ENCODE measurements around the gene OCSTAMP. TPM values are rescaled to one million over a fixed set of nuclear protein-coding genes. Genes with fewer than 3 reads are reported as not detected.

The OCSTAMP gene
- total and polyA plus RNA-seq, 2 experiments from 2014 or later: 0.32 to 0.45 TPM

DNA sequence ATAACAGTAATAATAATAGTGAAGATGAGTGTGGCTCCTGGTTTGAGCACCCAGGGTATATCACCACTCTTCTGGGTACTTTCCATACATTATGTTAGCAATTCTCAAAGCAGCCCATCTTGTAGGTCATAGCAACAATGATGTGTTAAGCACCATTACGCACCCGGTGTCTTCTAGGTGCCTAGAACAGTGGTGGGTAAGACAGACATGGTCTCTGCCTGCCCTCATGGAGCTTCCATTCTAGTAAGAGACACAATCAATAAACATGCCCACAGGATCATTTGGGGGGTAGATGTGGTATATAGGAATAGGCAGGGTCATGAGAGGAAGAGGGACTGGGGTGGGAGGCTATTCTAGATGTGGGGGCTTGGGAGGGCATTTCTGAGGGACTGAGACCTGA, 21.0 kb upstream of the OCSTAMP start:
- Histone ChIP-seq H4K20me1 (replicated peaks; ENCODE audit: insufficient read depth) (no peaks in the 10 kb centered on the region), H3K4me3 (no peak overlapping the region), H3K9me2 (ENCODE audit: insufficient read depth) (no peaks in the 10 kb centered on the region), H3K4me2 (no peak overlapping the region), H3F3A (replicated peaks; ENCODE audit: low read depth) (no peaks in the 10 kb centered on the region), H3K27ac (ENCODE audit: low read depth) (no peak overlapping the region), H2AFZ (no peak overlapping the region), H3K79me2 (replicated peaks; ENCODE audit: insufficient read depth) (no peaks in the 10 kb centered on the region), H3K27me3 (ENCODE audit: insufficient read depth) (no peaks in the 10 kb centered on the region), H3K36me3 (ENCODE audit: insufficient read depth) (no peaks in the 10 kb centered on the region), H3K4me1 (ENCODE audit: insufficient read depth) (no peaks in the 10 kb centered on the region)
- peaks cover 3% of the 10 kb centered on the region; the same call in 1 of the 3 replicates for H3K36me3 Mint-ChIP-seq (ENCODE audit: low read depth)
- peaks cover 4% of the 10 kb centered on the region; the same call in 2 of the 3 replicates for H3K4me1 Mint-ChIP-seq
- no peak overlapping the region for H3K27ac Mint-ChIP-seq
- H3K27me3 Mint-ChIP-seq (ENCODE audit: insufficient read depth, low read depth, poor library complexity): peaks cover 3% of the 10 kb centered on the region
- ATAC-seq (no peak), DNase-seq (ENCODE audit: low spot score) (no peak)
- H3K9me3 Mint-ChIP-seq: no peaks in the 10 kb centered on the region
- TF ChIP-seq, protein P1, sequence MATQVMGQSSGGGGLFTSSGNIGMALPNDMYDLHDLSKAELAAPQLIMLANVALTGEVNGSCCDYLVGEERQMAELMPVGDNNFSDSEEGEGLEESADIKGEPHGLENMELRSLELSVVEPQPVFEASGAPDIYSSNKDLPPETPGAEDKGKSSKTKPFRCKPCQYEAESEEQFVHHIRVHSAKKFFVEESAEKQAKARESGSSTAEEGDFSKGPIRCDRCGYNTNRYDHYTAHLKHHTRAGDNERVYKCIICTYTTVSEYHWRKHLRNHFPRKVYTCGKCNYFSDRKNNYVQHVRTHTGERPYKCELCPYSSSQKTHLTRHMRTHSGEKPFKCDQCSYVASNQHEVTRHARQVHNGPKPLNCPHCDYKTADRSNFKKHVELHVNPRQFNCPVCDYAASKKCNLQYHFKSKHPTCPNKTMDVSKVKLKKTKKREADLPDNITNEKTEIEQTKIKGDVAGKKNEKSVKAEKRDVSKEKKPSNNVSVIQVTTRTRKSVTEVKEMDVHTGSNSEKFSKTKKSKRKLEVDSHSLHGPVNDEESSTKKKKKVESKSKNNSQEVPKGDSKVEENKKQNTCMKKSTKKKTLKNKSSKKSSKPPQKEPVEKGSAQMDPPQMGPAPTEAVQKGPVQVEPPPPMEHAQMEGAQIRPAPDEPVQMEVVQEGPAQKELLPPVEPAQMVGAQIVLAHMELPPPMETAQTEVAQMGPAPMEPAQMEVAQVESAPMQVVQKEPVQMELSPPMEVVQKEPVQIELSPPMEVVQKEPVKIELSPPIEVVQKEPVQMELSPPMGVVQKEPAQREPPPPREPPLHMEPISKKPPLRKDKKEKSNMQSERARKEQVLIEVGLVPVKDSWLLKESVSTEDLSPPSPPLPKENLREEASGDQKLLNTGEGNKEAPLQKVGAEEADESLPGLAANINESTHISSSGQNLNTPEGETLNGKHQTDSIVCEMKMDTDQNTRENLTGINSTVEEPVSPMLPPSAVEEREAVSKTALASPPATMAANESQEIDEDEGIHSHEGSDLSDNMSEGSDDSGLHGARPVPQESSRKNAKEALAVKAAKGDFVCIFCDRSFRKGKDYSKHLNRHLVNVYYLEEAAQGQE (IDR thresholded peaks at IDR 0.05; ENCODE audit: unreplicated experiment): no peak
- TF ChIP-seq EZH2phosphoT487 (IDR thresholded peaks at IDR 0.05; ENCODE audit: unreplicated experiment) (no peak), JUNB (IDR thresholded peaks at IDR 0.05; ENCODE audit: unreplicated experiment) (no peak), CREB1 (CRISPR knock-in tag; IDR thresholded peaks at IDR 0.05; ENCODE audit: low read depth) (no peak), STAT1 (IDR thresholded peaks at IDR 0.05; ENCODE audit: unreplicated experiment) (no peak), ZNF331 (CRISPR knock-in tag; IDR thresholded peaks at IDR 0.05; ENCODE audit: low read depth) (no peak)
- TF ChIP-seq, protein P2, sequence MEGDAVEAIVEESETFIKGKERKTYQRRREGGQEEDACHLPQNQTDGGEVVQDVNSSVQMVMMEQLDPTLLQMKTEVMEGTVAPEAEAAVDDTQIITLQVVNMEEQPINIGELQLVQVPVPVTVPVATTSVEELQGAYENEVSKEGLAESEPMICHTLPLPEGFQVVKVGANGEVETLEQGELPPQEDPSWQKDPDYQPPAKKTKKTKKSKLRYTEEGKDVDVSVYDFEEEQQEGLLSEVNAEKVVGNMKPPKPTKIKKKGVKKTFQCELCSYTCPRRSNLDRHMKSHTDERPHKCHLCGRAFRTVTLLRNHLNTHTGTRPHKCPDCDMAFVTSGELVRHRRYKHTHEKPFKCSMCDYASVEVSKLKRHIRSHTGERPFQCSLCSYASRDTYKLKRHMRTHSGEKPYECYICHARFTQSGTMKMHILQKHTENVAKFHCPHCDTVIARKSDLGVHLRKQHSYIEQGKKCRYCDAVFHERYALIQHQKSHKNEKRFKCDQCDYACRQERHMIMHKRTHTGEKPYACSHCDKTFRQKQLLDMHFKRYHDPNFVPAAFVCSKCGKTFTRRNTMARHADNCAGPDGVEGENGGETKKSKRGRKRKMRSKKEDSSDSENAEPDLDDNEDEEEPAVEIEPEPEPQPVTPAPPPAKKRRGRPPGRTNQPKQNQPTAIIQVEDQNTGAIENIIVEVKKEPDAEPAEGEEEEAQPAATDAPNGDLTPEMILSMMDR (conservative IDR thresholded peaks at IDR 0.05; ENCODE audit: low read depth in 2 of 2): no peak
- H3K4me3 Mint-ChIP-seq: no peak overlapping the region

DNA sequence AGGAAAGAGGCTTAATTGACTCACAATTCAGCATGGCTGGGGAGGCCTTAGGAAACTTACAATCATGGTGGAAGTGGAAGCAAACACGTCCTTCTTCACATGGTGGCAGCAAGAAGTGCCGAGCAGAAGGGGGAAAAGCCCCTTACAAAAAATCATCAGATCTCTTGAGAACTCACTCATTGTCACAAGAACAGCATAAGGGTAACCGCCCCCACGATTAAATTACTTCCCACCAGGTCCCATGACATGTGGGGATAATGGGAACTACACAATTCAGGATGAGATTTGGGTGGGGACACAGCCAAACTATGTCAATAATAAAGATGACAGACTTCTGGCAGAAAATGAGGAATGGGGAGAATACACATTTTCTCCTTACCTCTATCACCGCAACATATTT, 20.5 kb upstream of the OCSTAMP start:
- no peak overlapping the region for H3K27ac ChIP-seq (ENCODE audit: low read depth)
- no peak overlapping the region for H2AFZ ChIP-seq
- H4K20me1 ChIP-seq (replicated peaks; ENCODE audit: insufficient read depth): no peaks in the 10 kb centered on the region
- no peaks in the 10 kb centered on the region for H3K79me2 ChIP-seq (replicated peaks; ENCODE audit: insufficient read depth)
- DNase-seq (ENCODE audit: low spot score) (no peak), ATAC-seq (no peak)
- Mint-ChIP-seq H3K36me3 (ENCODE audit: low read depth) (peaks cover 3% of the 10 kb centered on the region; the same call in 1 of the 3 replicates), H3K27me3 (ENCODE audit: insufficient read depth, low read depth, poor library complexity) (peaks cover 2% of the 10 kb centered on the region), H3K9me3 (no peaks in the 10 kb centered on the region), H3K4me3 (no peak overlapping the region), H3K4me1 (peaks cover 8% of the 10 kb centered on the region; the same call in 2 of the 3 replicates), H3K27ac (no peak overlapping the region)
- H3K9me2 ChIP-seq (ENCODE audit: insufficient read depth): no peaks in the 10 kb centered on the region
- no peaks in the 10 kb centered on the region for H3K27me3 ChIP-seq (ENCODE audit: insufficient read depth)
- no peaks in the 10 kb centered on the region for H3K4me1 ChIP-seq (ENCODE audit: insufficient read depth)
- H3K4me2 ChIP-seq: no peak overlapping the region
- no peaks in the 10 kb centered on the region for H3F3A ChIP-seq (replicated peaks; ENCODE audit: low read depth)
- H3K4me3 ChIP-seq: no peak overlapping the region
- no peaks in the 10 kb centered on the region for H3K36me3 ChIP-seq (ENCODE audit: insufficient read depth)
- TF ChIP-seq, protein P3, sequence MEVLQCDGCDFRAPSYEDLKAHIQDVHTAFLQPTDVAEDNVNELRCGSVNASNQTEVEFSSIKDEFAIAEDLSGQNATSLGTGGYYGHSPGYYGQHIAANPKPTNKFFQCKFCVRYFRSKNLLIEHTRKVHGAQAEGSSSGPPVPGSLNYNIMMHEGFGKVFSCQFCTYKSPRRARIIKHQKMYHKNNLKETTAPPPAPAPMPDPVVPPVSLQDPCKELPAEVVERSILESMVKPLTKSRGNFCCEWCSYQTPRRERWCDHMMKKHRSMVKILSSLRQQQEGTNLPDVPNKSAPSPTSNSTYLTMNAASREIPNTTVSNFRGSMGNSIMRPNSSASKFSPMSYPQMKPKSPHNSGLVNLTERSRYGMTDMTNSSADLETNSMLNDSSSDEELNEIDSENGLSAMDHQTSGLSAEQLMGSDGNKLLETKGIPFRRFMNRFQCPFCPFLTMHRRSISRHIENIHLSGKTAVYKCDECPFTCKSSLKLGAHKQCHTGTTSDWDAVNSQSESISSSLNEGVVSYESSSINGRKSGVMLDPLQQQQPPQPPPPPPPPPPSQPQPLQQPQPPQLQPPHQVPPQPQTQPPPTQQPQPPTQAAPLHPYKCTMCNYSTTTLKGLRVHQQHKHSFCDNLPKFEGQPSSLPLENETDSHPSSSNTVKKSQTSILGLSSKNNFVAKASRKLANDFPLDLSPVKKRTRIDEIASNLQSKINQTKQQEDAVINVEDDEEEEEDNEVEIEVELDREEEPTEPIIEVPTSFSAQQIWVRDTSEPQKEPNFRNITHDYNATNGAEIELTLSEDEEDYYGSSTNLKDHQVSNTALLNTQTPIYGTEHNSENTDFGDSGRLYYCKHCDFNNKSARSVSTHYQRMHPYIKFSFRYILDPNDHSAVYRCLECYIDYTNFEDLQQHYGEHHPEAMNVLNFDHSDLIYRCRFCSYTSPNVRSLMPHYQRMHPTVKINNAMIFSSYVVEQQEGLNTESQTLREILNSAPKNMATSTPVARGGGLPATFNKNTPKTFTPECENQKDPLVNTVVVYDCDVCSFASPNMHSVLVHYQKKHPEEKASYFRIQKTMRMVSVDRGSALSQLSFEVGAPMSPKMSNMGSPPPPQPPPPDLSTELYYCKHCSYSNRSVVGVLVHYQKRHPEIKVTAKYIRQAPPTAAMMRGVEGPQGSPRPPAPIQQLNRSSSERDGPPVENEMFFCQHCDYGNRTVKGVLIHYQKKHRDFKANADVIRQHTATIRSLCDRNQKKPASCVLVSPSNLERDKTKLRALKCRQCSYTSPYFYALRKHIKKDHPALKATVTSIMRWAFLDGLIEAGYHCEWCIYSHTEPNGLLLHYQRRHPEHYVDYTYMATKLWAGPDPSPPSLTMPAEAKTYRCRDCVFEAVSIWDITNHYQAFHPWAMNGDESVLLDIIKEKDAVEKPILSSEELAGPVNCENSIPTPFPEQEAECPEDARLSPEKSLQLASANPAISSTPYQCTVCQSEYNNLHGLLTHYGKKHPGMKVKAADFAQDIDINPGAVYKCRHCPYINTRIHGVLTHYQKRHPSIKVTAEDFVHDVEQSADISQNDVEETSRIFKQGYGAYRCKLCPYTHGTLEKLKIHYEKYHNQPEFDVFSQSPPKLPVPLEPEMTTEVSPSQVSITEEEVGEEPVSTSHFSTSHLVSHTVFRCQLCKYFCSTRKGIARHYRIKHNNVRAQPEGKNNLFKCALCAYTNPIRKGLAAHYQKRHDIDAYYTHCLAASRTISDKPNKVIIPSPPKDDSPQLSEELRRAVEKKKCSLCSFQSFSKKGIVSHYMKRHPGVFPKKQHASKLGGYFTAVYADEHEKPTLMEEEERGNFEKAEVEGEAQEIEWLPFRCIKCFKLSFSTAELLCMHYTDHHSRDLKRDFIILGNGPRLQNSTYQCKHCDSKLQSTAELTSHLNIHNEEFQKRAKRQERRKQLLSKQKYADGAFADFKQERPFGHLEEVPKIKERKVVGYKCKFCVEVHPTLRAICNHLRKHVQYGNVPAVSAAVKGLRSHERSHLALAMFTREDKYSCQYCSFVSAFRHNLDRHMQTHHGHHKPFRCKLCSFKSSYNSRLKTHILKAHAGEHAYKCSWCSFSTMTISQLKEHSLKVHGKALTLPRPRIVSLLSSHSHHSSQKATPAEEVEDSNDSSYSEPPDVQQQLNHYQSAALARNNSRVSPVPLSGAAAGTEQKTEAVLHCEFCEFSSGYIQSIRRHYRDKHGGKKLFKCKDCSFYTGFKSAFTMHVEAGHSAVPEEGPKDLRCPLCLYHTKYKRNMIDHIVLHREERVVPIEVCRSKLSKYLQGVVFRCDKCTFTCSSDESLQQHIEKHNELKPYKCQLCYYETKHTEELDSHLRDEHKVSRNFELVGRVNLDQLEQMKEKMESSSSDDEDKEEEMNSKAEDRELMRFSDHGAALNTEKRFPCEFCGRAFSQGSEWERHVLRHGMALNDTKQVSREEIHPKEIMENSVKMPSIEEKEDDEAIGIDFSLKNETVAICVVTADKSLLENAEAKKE (CRISPR knock-in tag; IDR thresholded peaks at IDR 0.05): no peak
- TF ChIP-seq, protein P2 (conservative IDR thresholded peaks at IDR 0.05; ENCODE audit: low read depth in 2 of 2): no peak

All from GM23338 (cell line).